HepG2 (cell line): ENCODE results near the gene SNX18. TPM values are rescaled to one million over a fixed set of nuclear protein-coding genes. Genes with fewer than 3 reads are reported as not detected.

ENCODE experiments used
- ATAC-seq: fragments of 200-7000 bp; cut with Tn5 transposase; 3 replicates; pipeline ENCODE4 v1.9.1; 2020; ENCODE audit warnings: mild to moderate bottlenecking, moderate library complexity
- BruUV-seq: library from RNA; stranded (reverse); fragments of 400-500 nt; replicated peaks from 2 replicates; lab custom pipeline; 2021; lab: Mats Ljungman, UMichigan
- CTCF ChIA-PET: fragments of 300-600 bp; formaldehyde crosslinking; extraction: SDS; loops from one replicate; lab custom pipeline; 2021; ENCODE audit warnings: low total read pairs, inconsistent platforms, low intra/inter-chr PET ratio; lab: Yijun Ruan, JAX
- POLR2A ChIA-PET: fragments of 350-600 bp; sonication (Branson Sonifier 250); formaldehyde crosslinking; loops from one replicate; lab custom pipeline; 2020; ENCODE audit warnings: antibody characterized with exemption, inconsistent platforms; lab: Yijun Ruan, JAX
- DNase-seq: peaks from one replicate; pipeline ENCODE4 v3.0.0-alpha.2; 2015; ENCODE audit warnings: low spot score
- FAIRE-seq: peaks from 3 replicates; lab custom pipeline; 2011; peaks lifted over from hg19 to GRCh38; lab: Jason Lieb, UNC
- H2AFZ ChIP-seq: one replicate; pipeline ENCODE4 v1.6.1; 2011; ENCODE audit warnings: low read length, inconsistent platforms
- H3K27ac ChIP-seq: fragments of 300-600 bp; 3 replicates; pipeline ENCODE4 v1.8.0; 2011; ENCODE audit warnings: mixed run types, mild to moderate bottlenecking, mixed read lengths, low read length, inconsistent platforms; ENCODE audit not compliant: insufficient read depth; ENCODE audit errors: extremely low read length
- H3K27me3 ChIP-seq, 2 experiments: fragments of 200-600 bp in 1 of 2; 2 replicates in 1 of 2; 3 replicates in 1 of 2; pipeline versions ENCODE4 v1.6.0 to v1.8.0; 2011; ENCODE audit warnings: low read length in 2 of 2, mild to moderate bottlenecking in 2 of 2, moderate library complexity in 2 of 2, inconsistent platforms in 1 of 2; ENCODE audit not compliant: insufficient read depth in 2 of 2, control insufficient read depth in 1 of 2
- H3K36me3 ChIP-seq, 2 experiments: fragments of 200-600 bp in 1 of 2; replicated peaks in 1 of 2; 2 replicates in 1 of 2; 3 replicates in 1 of 2; pipeline versions ENCODE4 v1.5.1 to v1.8.0; 2011; ENCODE audit warnings: low read length in 2 of 2, inconsistent platforms in 1 of 2; ENCODE audit not compliant: insufficient read depth in 2 of 2, control insufficient read depth in 1 of 2
- H3K4me1 ChIP-seq: 2 replicates; pipeline ENCODE4 v1.5.1; 2012; ENCODE audit warnings: low read length, inconsistent platforms; ENCODE audit not compliant: insufficient read depth
- H3K4me2 ChIP-seq: 2 replicates; pipeline ENCODE4 v1.6.0; 2011; ENCODE audit warnings: low read depth, low read length, inconsistent platforms
- H3K4me3 ChIP-seq, 3 experiments: fragments of 200-600 bp in 1 of 3; sonication (generic), shearing (Covaris generic) in 1 of 3; replicated peaks in 1 of 3; 2 replicates each; pipeline ENCODE4 v1.5.1; 2011 to 2016; ENCODE audit warnings: low read length in 3 of 3, inconsistent platforms in 2 of 3, low read depth in 2 of 3, mild to moderate bottlenecking in 2 of 3, control low read depth in 1 of 3, mixed read lengths in 1 of 3; ENCODE audit not compliant: insufficient read depth in 1 of 3
- H3K79me2 ChIP-seq: one replicate; pipeline ENCODE4 v1.6.1; 2011; ENCODE audit warnings: low read length, inconsistent platforms; ENCODE audit not compliant: insufficient read depth
- H3K9ac ChIP-seq: 2 replicates; pipeline ENCODE4 v1.6.0; 2011; ENCODE audit warnings: mild to moderate bottlenecking, low read depth, low read length, inconsistent platforms; ENCODE audit not compliant: insufficient read depth
- H3K9me3 ChIP-seq: 2 replicates; pipeline ENCODE4 v1.5.1; 2012; ENCODE audit warnings: mild to moderate bottlenecking, low read length
- H4K20me1 ChIP-seq: 2 replicates; pipeline ENCODE4 v1.6.0; 2011; ENCODE audit warnings: inconsistent platforms, mild to moderate bottlenecking, low read length, moderate library complexity; ENCODE audit not compliant: insufficient read depth
- ATF3 ChIP-seq: sonication (generic); formaldehyde crosslinking; IDR thresholded peaks from 2 replicates; pipeline ENCODE4 v1.4.0; 2020; ENCODE audit warnings: missing genetic modification reagents
- CBX5 ChIP-seq: sonication (generic); formaldehyde crosslinking; IDR thresholded peaks from 2 replicates; pipeline ENCODE4 v1.4.0; 2020; ENCODE audit warnings: missing genetic modification reagents, borderline replicate concordance
- CCDC6 ChIP-seq: sonication (generic); formaldehyde crosslinking; IDR thresholded peaks from 2 replicates; pipeline ENCODE4 v1.8.1; 2022; ENCODE audit warnings: mild to moderate bottlenecking, missing genetic modification reagents, moderate library complexity
- E2F2 ChIP-seq: sonication (generic); formaldehyde crosslinking; IDR thresholded peaks from 2 replicates; pipeline ENCODE4 v1.4.0; 2020; ENCODE audit warnings: missing genetic modification reagents, borderline replicate concordance
- HMGXB3 ChIP-seq: sonication (generic); formaldehyde crosslinking; IDR thresholded peaks from 2 replicates; pipeline ENCODE4 v1.4.0; 2020; ENCODE audit warnings: missing genetic modification reagents, borderline replicate concordance
- RFX1 ChIP-seq: fragments of 450-650 bp; IDR thresholded peaks from 2 replicates; pipeline ENCODE4 v1.6.1; 2017
- SMYD3 ChIP-seq: sonication (generic); formaldehyde crosslinking; IDR thresholded peaks from 2 replicates; pipeline ENCODE4 v1.8.1; 2023; ENCODE audit warnings: mild to moderate bottlenecking, missing genetic modification reagents
- ZNF282 ChIP-seq: fragments of 450-650 bp; IDR thresholded peaks from 2 replicates; pipeline ENCODE4 v1.6.1; 2018; ENCODE audit not compliant: partially characterized antibody
- ZNF335 ChIP-seq: sonication (generic); formaldehyde crosslinking; IDR thresholded peaks from 2 replicates; pipeline ENCODE4 v1.4.0; 2020; ENCODE audit warnings: missing genetic modification reagents
- ZNF430 ChIP-seq: sonication (generic); formaldehyde crosslinking; IDR thresholded peaks from 2 replicates; pipeline ENCODE4 v1.9.0; 2021; ENCODE audit warnings: mild to moderate bottlenecking, missing genetic modification reagents
- ZNF552 ChIP-seq: sonication (generic); formaldehyde crosslinking; IDR thresholded peaks from 2 replicates; pipeline ENCODE4 v1.9.0; 2022; ENCODE audit warnings: missing genetic modification reagents, mild to moderate bottlenecking, borderline replicate concordance
- ZNF710 ChIP-seq: sonication (generic); formaldehyde crosslinking; IDR thresholded peaks from 2 replicates; pipeline ENCODE4 v1.5.0; 2020; ENCODE audit warnings: mild to moderate bottlenecking, missing genetic modification reagents, borderline replicate concordance
- WGBS: methylation state at CpG from one replicate; pipeline ENCODE4 v1.1.6; 2017; ENCODE audit warnings: low lambda C conversion rate; 5-methylcytosine and 5-hydroxymethylcytosine counted together
- in situ Hi-C: cut with HindIII; loops from 2 replicates; pipeline ENCODE4 v1.10.0; 2017; ENCODE audit warnings: low pct_unique_long_range_greater_than_20kb; ENCODE audit not compliant: extremely low pct_ligation_motif_present
- intact Hi-C: fragments of 100-400 bp; cut with micrococcal nuclease; formaldehyde crosslinking; loops from one replicate; pipeline ENCODE4 v1.10.0; 2022; ENCODE audit not compliant: unreplicated experiment
- polyA plus RNA-seq, 8 experiments: library from polyadenylated mRNA; depleted of rRNA in 3 of 8; stranded (reverse) in 7 of 8; unstranded in 1 of 8; fragments of >200 nt; fragmentation: Illumina TruSeq in 4 of 8; extraction: Trizol in 4 of 8; gene quantifications; 2 replicates each; pipeline versions ENCODE4 v1.2.1 to v1.2.3, GENCODE V29; 2011 to 2016; ENCODE audit warnings: low read depth in 4 of 8, missing spikeins in 1 of 8, mixed read lengths in 1 of 8; ENCODE audit not compliant: insufficient read depth in 1 of 8
- total RNA-seq, 5 experiments: library from RNA; depleted of rRNA; stranded (reverse); fragments of >200 nt; fragmentation: Illumina TruSeq; extraction: Trizol; gene quantifications; 2 replicates each; pipeline ENCODE4 v1.2.3, GENCODE V29; 2016; ENCODE audit warnings: low read depth in 1 of 5

Gene SNX18
- total and polyA plus RNA-seq, 2 of the 13 experiments (the other 11 are each of a cell fraction or from before 2014, with no cell fraction given), result 2.3 to 6.2 TPM

- TF ChIP-seq HMGXB3 (CRISPR knock-in tag) (no peak), ZNF430 (no peak), ZNF552 (no peak), ZNF335 (CRISPR knock-in tag) (no peak), SMYD3 (CRISPR knock-in tag) (no peak)
These were observed 14.0 kb downstream of the SNX18 start (continued) for GRCh38 chr5:54531546-54531945.

- Histone ChIP-seq H3K4me2 (no peak overlapping the region), H3K27ac (no peak overlapping the region), H4K20me1 (no peaks in the 10 kb centered on the region), H3K27me3 (no peaks in the 10 kb centered on the region), H3K9ac (no peak overlapping the region), H3K4me1 (peaks cover 14% of the 10 kb centered on the region), H3K4me3 (no peak overlapping the region), H3K9me3 (no peaks in the 10 kb centered on the region), H2AFZ (no peak overlapping the region), H3K79me2 (no peaks in the 10 kb centered on the region), H3K36me3 (no peaks in the 10 kb centered on the region)
- WGBS, result 97% methylated on average over 10 of the region's 10 CpGs
- DNase-seq (no peak), FAIRE-seq (no peak), ATAC-seq (no peak)
- in situ Hi-C loops, result no loop called here
- intact Hi-C loops, result no loop called here
- TF ChIP-seq ZNF710, result no peak
- no peak for TF ChIP-seq ZNF282
- TF ChIP-seq CCDC6 (CRISPR knock-in tag), result no peak
- no peak for TF ChIP-seq ATF3 (CRISPR knock-in tag)
- no peak for TF ChIP-seq CBX5 (CRISPR knock-in tag)
- TF ChIP-seq E2F2 (CRISPR knock-in tag), result no peak
- TF ChIP-seq RFX1, result no peak
- ChIA-PET CTCF (no interaction called here), POLR2A (no interaction called here)
- BruUV-seq, result no TSS peak
These were observed 16.1 kb downstream of the SNX18 start for GRCh38 chr5:54533541-54534190.
